ENCODE data around the gene PLXDC1.

The PLXDC1 gene

GRCh38 chr17:39094607-39095308, 56.7 kb downstream of the PLXDC1 start:
- DNase-seq: no peak

GRCh38 chr17:39092692-39093230, 58.7 kb downstream of the PLXDC1 start:
- DNase-seq: no peak

GRCh38 chr17:39090908-39091665, 60.4 kb downstream of the PLXDC1 start:
- no peak for DNase-seq

- DNase-seq: no peak
Observed at GRCh38 chr17:39090400-39090799, 61.0 kb downstream of the PLXDC1 start.

- DNase-seq: no peak
Observed at GRCh38 chr17:39084558-39084957, 66.9 kb downstream of the PLXDC1 start.

GRCh38 chr17:39083270-39083669, 68.2 kb downstream of the PLXDC1 start:
- no peak for DNase-seq

- no peak for DNase-seq
Observed at GRCh38 chr17:39082482-39082881, 69.0 kb downstream of the PLXDC1 start.

- no peak for DNase-seq
Observed at GRCh38 chr17:39081851-39082250, 69.6 kb downstream of the PLXDC1 start.

GRCh38 chr17:39080421-39081078, 70.9 kb downstream of the PLXDC1 start:
- DNase-seq: no peak

GRCh38 chr17:39079836-39080235, 71.6 kb downstream of the PLXDC1 start:
- no peak for DNase-seq

- DNase-seq: no peak
Observed at GRCh38 chr17:39077866-39078265, 73.6 kb downstream of the PLXDC1 start.

GRCh38 chr17:39077252-39077651, 74.2 kb downstream of the PLXDC1 start:
- DNase-seq: no peak

- no peak for DNase-seq
Observed at GRCh38 chr17:39074676-39075075, 76.8 kb downstream of the PLXDC1 start.

- DNase-seq: no peak
Observed at GRCh38 chr17:39073916-39074315, 77.5 kb downstream of the PLXDC1 start.

- DNase-seq: no peak
Observed at GRCh38 chr17:39073353-39073752, 78.1 kb downstream of the PLXDC1 start.

GRCh38 chr17:39071573-39071972, 79.9 kb downstream of the PLXDC1 start:
- no peak for DNase-seq

GRCh38 chr17:39069114-39069756, 82.2 kb downstream of the PLXDC1 start:
- no peak for DNase-seq

GRCh38 chr17:39064819-39065218, 86.6 kb downstream of the PLXDC1 start:
- no peak for DNase-seq

GRCh38 chr17:39064374-39064773, 87.1 kb downstream of the PLXDC1 start:
- no peak for DNase-seq

GRCh38 chr17:39063681-39064069, 87.8 kb downstream of the PLXDC1 start:
- DNase-seq: no peak

- no peak for DNase-seq
Observed at GRCh38 chr17:39062846-39063680, 88.4 kb downstream of the PLXDC1 start.

- DNase-seq: no peak
Observed at GRCh38 chr17:39058524-39058923, 92.9 kb downstream of the PLXDC1 start.

Measured in NCI-H526 treated with DMSO at 0.1 percent for 48 hours (cell line).